Measurements from ENCODE around the gene CLDN18. TPM values are rescaled to one million over a fixed set of nuclear protein-coding genes. Genes with fewer than 3 reads are reported as not detected.

Gene CLDN18
- total and polyA plus RNA-seq, 4 donors, result 31.4 to 316 (median 116) TPM

GRCh38 chr3:138054057-138054456 is 44.1 kb downstream of the CLDN18 start:
- 95 to 97% methylated on average over 1 of the region's 1 CpG for WGBS, 2 donors

GRCh38 chr3:138057384-138057783 is 47.4 kb downstream of the CLDN18 start:
- DNase-seq, result no peak
- no peak for ATAC-seq (ENCODE audit: insufficient read depth, low FRiP score)

More at GRCh38 chr3:138054057-138054456, 44.1 kb downstream of the CLDN18 start:
- Histone ChIP-seq H3K27ac (ENCODE audit: low read depth in 1 of 2, low read length in 1 of 2) (no peak overlapping the region), H3K27me3 (ENCODE audit: control insufficient read depth in 3 of 3, insufficient read depth in 3 of 3, low read length in 2 of 3) (no peaks in the 10 kb centered on the region), H3K9me3 (ENCODE audit: control insufficient read depth in 4 of 4, insufficient read depth in 3 of 4, low read length in 3 of 4) (no peaks in the 10 kb centered on the region), H3K36me3 (ENCODE audit: control insufficient read depth in 4 of 4, insufficient read depth in 4 of 4, low read length in 4 of 4) (peaks cover 0 to 4% (median 0%) of the 10 kb centered on the region in 4 donors), H3K4me3 (no peak overlapping the region), H3K9ac (ENCODE audit: insufficient read depth in 1 of 2, low read length in 2 of 2) (no peak overlapping the region), H3K4me1 (ENCODE audit: control insufficient read depth in 5 of 5, insufficient read depth in 5 of 5, low read length in 5 of 5) (peaks cover 0 to 1% (median 0%) of the 10 kb centered on the region in 5 donors)
- ATAC-seq (ENCODE audit: insufficient read depth, low FRiP score) (no peak), DNase-seq (no peak)
- TF ChIP-seq, protein P1, sequence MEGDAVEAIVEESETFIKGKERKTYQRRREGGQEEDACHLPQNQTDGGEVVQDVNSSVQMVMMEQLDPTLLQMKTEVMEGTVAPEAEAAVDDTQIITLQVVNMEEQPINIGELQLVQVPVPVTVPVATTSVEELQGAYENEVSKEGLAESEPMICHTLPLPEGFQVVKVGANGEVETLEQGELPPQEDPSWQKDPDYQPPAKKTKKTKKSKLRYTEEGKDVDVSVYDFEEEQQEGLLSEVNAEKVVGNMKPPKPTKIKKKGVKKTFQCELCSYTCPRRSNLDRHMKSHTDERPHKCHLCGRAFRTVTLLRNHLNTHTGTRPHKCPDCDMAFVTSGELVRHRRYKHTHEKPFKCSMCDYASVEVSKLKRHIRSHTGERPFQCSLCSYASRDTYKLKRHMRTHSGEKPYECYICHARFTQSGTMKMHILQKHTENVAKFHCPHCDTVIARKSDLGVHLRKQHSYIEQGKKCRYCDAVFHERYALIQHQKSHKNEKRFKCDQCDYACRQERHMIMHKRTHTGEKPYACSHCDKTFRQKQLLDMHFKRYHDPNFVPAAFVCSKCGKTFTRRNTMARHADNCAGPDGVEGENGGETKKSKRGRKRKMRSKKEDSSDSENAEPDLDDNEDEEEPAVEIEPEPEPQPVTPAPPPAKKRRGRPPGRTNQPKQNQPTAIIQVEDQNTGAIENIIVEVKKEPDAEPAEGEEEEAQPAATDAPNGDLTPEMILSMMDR (IDR thresholded peaks at IDR 0.05; ENCODE audit: control extremely low read depth, extremely low read depth), result no peak

DNA sequence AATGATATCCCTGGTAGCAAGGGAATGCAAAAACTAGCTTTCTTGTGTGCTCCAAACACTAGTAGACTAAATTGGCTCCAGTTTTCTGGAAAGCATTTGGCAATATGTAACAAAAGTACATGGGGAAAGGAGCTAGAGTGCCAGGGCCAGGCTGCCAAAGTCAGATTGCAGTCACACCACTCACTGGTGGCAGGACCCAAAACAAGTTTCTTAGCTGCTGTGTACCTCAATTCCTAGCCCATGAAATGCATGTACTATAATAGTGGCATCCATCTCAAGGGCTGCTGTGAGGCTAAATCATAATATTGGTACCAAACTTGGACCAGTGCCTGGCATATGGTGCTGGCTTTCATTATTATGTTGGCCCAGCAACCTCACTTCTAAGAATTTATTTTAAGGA is 49.3 kb downstream of the CLDN18 start:
- Histone ChIP-seq H3K9ac (ENCODE audit: insufficient read depth in 1 of 2, low read length in 2 of 2) (no peak overlapping the region), H3K9me3 (ENCODE audit: control insufficient read depth in 4 of 4, insufficient read depth in 3 of 4, low read length in 3 of 4) (no peaks in the 10 kb centered on the region), H3K36me3 (ENCODE audit: control insufficient read depth in 4 of 4, insufficient read depth in 4 of 4, low read length in 4 of 4) (peaks cover 0 to 14% (median 4%) of the 10 kb centered on the region in 4 donors), H3K27ac (ENCODE audit: low read depth in 1 of 2, low read length in 1 of 2) (no peak overlapping the region), H3K27me3 (ENCODE audit: control insufficient read depth in 3 of 3, insufficient read depth in 3 of 3, low read length in 2 of 3) (no peaks in the 10 kb centered on the region), H3K4me3 (no peak overlapping the region), H3K4me1 (ENCODE audit: control insufficient read depth in 5 of 5, insufficient read depth in 5 of 5, low read length in 5 of 5) (no peaks in the 10 kb centered on the region)
- DNase-seq (peak in 1 of 3 donors; percentile 9), ATAC-seq (ENCODE audit: insufficient read depth, low FRiP score) (no peak)
- TF ChIP-seq, protein P1 (IDR thresholded peaks at IDR 0.05; ENCODE audit: control extremely low read depth, extremely low read depth), result no peak

More at GRCh38 chr3:138057384-138057783, 47.4 kb downstream of the CLDN18 start:
- Histone ChIP-seq H3K27me3 (ENCODE audit: control insufficient read depth in 3 of 3, insufficient read depth in 3 of 3, low read length in 2 of 3) (no peaks in the 10 kb centered on the region), H3K36me3 (ENCODE audit: control insufficient read depth in 4 of 4, insufficient read depth in 4 of 4, low read length in 4 of 4) (peaks cover 0 to 9% (median under 1%) of the 10 kb centered on the region in 4 donors), H3K27ac (ENCODE audit: low read depth in 1 of 2, low read length in 1 of 2) (no peak overlapping the region), H3K9me3 (ENCODE audit: control insufficient read depth in 4 of 4, insufficient read depth in 3 of 4, low read length in 3 of 4) (no peaks in the 10 kb centered on the region), H3K4me1 (ENCODE audit: control insufficient read depth in 5 of 5, insufficient read depth in 5 of 5, low read length in 5 of 5) (no peaks in the 10 kb centered on the region), H3K9ac (ENCODE audit: insufficient read depth in 1 of 2, low read length in 2 of 2) (no peak overlapping the region), H3K4me3 (no peak overlapping the region)
- TF ChIP-seq, protein P1 (IDR thresholded peaks at IDR 0.05; ENCODE audit: control extremely low read depth, extremely low read depth), result no peak
- 95 to 97% methylated on average over 3 of the region's 3 CpGs for WGBS, 2 donors

DNA sequence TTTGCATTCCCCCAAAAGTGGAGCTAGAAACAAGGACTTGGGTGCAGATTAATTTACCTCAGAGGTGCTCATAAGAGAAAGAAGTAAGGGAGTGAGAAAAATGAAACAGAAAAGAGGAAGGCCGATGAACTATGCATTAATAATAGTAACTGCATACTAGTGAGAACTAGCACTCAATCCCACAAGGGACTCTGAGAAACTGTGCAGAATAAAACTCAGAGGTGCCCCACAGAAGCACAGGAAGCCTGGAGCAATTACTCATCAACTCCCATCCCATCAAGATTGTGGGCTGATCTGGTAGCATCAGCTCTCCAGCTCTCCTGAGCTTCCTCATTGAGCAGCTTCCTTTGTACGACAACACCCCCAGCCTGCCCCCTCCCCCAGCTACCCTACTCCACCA is 50.8 kb downstream of the CLDN18 start:
- H3K36me3 ChIP-seq (ENCODE audit: control insufficient read depth in 4 of 4, insufficient read depth in 4 of 4, low read length in 4 of 4), result peaks cover 0 to 14% (median 6%) of the 10 kb centered on the region in 4 donors
- no peak for DNase-seq
- H3K9ac ChIP-seq (ENCODE audit: insufficient read depth in 1 of 2, low read length in 2 of 2), result no peak overlapping the region
- no peaks in the 10 kb centered on the region for H3K9me3 ChIP-seq (ENCODE audit: control insufficient read depth in 4 of 4, insufficient read depth in 3 of 4, low read length in 3 of 4)
- ATAC-seq (ENCODE audit: insufficient read depth, low FRiP score), result no peak
- TF ChIP-seq, protein P1 (IDR thresholded peaks at IDR 0.05; ENCODE audit: control extremely low read depth, extremely low read depth), result no peak
- no peak overlapping the region for H3K27ac ChIP-seq (ENCODE audit: low read depth in 1 of 2, low read length in 1 of 2)
- no peaks in the 10 kb centered on the region for H3K4me1 ChIP-seq (ENCODE audit: control insufficient read depth in 5 of 5, insufficient read depth in 5 of 5, low read length in 5 of 5)
- WGBS, 2 donors, result 34 to 35% methylated on average over 2 of the region's 2 CpGs
- H3K4me3 ChIP-seq, result no peak overlapping the region
- no peaks in the 10 kb centered on the region for H3K27me3 ChIP-seq (ENCODE audit: control insufficient read depth in 3 of 3, insufficient read depth in 3 of 3, low read length in 2 of 3)

Measured in lung (tissue), 12 donors.